Skeletal muscle tissue (tissue), 4 donors: ENCODE results near the gene EFCAB11. TPM values are rescaled to one million over a fixed set of nuclear protein-coding genes. Genes with fewer than 3 reads are reported as not detected.
"Not testable (repeated sequence)": the region's sequence is repeated elsewhere in the genome, so short reads cannot be mapped to it uniquely, and the experiment has no call there.

Experiments used
- H3K27ac ChIP-seq: one replicate; pipeline ENCODE4 v1.7.0; 2013; ENCODE audit warnings: mild to moderate bottlenecking, low read depth, low read length, inconsistent platforms
- H3K27me3 ChIP-seq, 3 donors: one replicate each; pipeline ENCODE4 v1.7.0; 2013; ENCODE audit warnings: low read length in 3 of 3; ENCODE audit not compliant: control insufficient read depth in 3 of 3, insufficient read depth in 3 of 3
- H3K36me3 ChIP-seq, 3 donors: one replicate each; pipeline ENCODE4 v1.7.0; 2013; ENCODE audit warnings: low read length in 3 of 3; ENCODE audit not compliant: control insufficient read depth in 3 of 3, insufficient read depth in 3 of 3
- H3K4me1 ChIP-seq, 3 donors: one replicate each; pipeline ENCODE4 v1.7.0; 2013; ENCODE audit warnings: low read length in 3 of 3, mild to moderate bottlenecking in 3 of 3; ENCODE audit not compliant: control insufficient read depth in 3 of 3, insufficient read depth in 3 of 3
- H3K4me3 ChIP-seq, 3 donors: one replicate each; pipeline ENCODE4 v1.7.0; 2013; ENCODE audit warnings: low read length in 3 of 3
- H3K9ac ChIP-seq, 3 donors: one replicate each; pipeline ENCODE4 v1.7.0; 2013; ENCODE audit warnings: low read length in 3 of 3, mild to moderate bottlenecking in 3 of 3, moderate library complexity in 2 of 3, low read depth in 1 of 3
- H3K9me3 ChIP-seq, 3 donors: one replicate each; pipeline ENCODE4 v1.7.0; 2013; ENCODE audit warnings: low read length in 3 of 3; ENCODE audit not compliant: control insufficient read depth in 3 of 3
- total RNA-seq: library from RNA; depleted of rRNA; stranded (reverse); fragments of >200 nt; gene quantifications from one replicate; pipeline ENCODE4 v1.2.3, GENCODE V29; 2014
- donor health status: Osteomylitis.

The EFCAB11 gene
- total RNA-seq, 1 donor from 2014 or later = 7.3 TPM

DNA sequence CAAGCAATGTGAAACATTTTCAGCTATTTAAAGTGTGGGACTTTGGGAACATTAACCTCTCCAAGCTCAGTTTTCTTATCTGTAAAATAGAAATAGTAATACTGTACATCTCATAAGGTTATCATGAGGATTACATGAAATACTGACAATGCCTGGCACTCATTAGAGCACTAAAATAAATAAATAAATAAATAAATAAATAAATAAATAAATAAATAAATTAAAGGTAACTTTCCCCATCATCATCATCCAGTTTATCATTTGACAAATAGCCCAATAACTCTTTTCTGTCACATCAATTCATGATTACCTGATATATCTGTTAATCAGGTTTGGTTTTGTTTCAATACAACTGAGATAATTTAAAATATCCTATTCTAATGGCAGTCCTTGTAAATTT lies 48.5 kb downstream of the EFCAB11 start:
- Histone ChIP-seq H3K9ac (no peak overlapping the region), H3K27me3 (no peaks in the 10 kb centered on the region), H3K36me3 (no peaks in the 10 kb centered on the region), H3K4me3 (no peak overlapping the region), H3K9me3 (no peaks in the 10 kb centered on the region), H3K27ac (no peak overlapping the region), H3K4me1 (no peaks in the 10 kb centered on the region)

DNA sequence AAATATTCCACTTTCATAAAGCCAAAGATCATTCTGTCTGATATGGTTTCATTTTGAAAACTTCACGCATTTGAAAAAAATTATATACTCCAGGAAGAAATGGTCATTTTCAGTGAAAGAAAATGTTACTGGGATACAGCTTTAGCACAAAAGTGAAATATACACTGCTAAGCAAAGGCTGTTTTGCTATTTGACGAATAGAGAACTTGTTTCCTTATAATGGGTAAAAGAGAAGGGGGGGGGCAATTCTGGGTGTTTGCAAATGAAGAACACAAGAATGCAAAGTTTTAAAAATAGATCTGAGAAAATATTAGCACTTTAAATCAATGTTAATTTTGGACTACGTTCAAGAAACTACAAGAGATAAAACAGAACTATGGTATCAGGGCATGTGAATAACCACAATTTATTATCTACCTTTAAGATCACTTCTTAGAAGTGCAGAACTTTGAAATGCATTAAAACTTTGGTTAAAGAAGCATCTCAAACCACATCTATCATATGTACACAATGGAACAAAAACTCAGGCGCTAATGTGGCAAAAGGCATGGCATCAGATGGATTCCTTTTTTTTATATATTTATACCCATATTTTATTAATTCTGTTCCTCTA lies 51.1 kb downstream of the EFCAB11 start:
- H3K27ac ChIP-seq = no peak overlapping the region
- no peaks in the 10 kb centered on the region for H3K27me3 ChIP-seq
- no peaks in the 10 kb centered on the region for H3K9me3 ChIP-seq
- no peak overlapping the region for H3K4me3 ChIP-seq
- H3K9ac ChIP-seq = peak overlapping the region in 2 of 3 donors; percentile 13 to 25
- no peaks in the 10 kb centered on the region for H3K36me3 ChIP-seq
- no peaks in the 10 kb centered on the region for H3K4me1 ChIP-seq

DNA sequence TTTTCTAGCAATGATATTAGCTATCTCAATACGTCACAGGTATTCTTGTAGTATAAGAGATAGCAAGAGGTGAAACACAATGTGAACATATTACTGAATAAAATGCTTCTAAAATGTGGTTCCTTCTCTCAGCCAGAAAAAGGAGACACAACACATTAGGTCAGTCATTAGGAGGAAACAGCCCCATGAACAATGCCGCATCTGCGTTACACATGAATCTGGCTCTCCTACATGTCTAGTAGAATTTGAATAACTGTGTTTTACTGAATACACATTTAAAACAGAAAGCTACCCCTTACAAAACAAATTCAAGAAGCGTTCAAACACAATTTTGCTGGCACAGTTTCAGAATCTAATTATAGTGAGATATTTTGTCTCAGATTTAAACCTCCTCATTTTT lies 51.6 kb downstream of the EFCAB11 start:
- H3K27ac ChIP-seq = no peak overlapping the region
- H3K9me3 ChIP-seq = no peaks in the 10 kb centered on the region
- H3K4me3 ChIP-seq = no peak overlapping the region
- no peaks in the 10 kb centered on the region for H3K36me3 ChIP-seq
- peak overlapping the region in 2 of 3 donors; percentile 13 to 25 for H3K9ac ChIP-seq
- H3K27me3 ChIP-seq = no peaks in the 10 kb centered on the region
- no peaks in the 10 kb centered on the region for H3K4me1 ChIP-seq

DNA sequence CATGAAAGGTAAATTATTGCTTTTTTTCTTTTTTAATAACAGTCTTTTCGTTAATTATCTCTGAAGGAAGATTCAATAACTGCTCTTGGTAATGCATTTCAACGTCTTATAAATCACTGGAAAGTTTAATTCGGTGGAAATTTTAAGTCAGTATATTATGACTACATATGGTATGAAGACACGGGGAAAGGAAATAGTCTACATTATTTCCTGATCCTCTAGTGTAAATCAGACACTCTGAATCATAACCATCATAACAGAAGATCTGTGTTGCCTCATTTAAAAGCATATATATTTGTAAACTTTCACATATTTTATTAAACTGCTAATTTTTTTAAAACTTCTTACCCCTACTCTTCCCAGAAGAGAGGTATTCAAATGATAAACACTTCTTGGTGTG lies 53.7 kb downstream of the EFCAB11 start:
- no peaks in the 10 kb centered on the region for H3K27me3 ChIP-seq
- H3K4me1 ChIP-seq = no peaks in the 10 kb centered on the region
- H3K9ac ChIP-seq = no peak overlapping the region
- H3K9me3 ChIP-seq = no peaks in the 10 kb centered on the region
- H3K36me3 ChIP-seq = no peaks in the 10 kb centered on the region
- H3K4me3 ChIP-seq = no peak overlapping the region
- H3K27ac ChIP-seq = no peak overlapping the region

DNA sequence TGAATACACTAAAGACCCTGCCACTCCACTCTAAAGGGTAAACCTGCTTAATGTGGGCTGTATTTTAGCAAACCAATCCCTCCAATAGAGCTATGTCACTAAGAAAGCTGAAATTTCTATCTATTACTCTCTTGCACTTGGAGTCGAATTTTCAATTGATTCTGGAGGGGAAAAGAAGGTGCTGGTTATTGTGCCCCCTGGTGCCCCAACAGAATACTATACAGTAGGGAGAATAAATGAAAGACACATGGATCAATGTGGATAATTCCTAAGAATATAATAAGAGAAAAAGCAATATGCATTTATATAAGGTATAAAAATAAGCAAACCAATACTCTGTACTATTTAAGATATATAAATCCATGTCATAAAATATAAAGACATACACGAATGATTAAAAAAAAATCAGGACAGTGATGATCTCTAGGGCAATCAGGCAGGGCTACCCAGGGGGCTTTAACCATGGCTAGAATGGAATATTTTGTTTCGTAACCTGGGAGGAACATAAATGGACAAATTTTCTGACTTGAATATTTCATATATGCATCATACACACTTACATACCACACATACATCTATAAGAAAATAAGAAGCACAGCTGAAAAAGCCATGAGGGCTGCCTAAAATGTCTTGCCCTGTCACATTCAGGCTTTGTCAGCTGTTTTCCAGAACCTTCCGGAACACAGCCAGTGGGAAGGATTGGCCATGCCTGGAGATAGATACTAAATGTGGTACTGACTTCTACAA lies 54.4 kb downstream of the EFCAB11 start:
- Histone ChIP-seq H3K27ac (no peak overlapping the region), H3K4me3 (no peak overlapping the region), H3K9ac (no peak overlapping the region), H3K36me3 (no peaks in the 10 kb centered on the region), H3K9me3 (no peaks in the 10 kb centered on the region), H3K4me1 (no peaks in the 10 kb centered on the region), H3K27me3 (no peaks in the 10 kb centered on the region)

DNA sequence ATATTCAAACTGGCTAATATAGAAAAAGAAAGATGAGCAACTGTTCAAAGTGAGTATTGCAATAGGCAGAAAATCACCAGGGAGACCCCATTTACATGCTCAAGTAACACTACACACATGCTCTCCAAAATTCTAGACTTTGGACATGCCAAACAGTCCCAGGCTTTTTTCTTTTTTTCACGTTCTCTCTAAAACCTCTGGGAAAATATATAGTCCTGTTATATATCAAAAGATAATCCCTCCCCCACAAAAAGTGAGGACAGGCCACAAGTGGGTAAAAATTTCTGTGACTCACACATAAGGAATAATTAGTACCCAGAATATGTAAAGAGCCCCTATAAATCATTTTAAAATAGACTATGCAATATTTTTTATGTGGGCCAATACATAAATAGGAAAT lies 55.2 kb downstream of the EFCAB11 start:
- Histone ChIP-seq H3K9ac (no peak overlapping the region), H3K4me3 (no peak overlapping the region), H3K27ac (no peak overlapping the region), H3K9me3 (no peaks in the 10 kb centered on the region), H3K27me3 (no peaks in the 10 kb centered on the region), H3K4me1 (no peaks in the 10 kb centered on the region), H3K36me3 (no peaks in the 10 kb centered on the region)

DNA sequence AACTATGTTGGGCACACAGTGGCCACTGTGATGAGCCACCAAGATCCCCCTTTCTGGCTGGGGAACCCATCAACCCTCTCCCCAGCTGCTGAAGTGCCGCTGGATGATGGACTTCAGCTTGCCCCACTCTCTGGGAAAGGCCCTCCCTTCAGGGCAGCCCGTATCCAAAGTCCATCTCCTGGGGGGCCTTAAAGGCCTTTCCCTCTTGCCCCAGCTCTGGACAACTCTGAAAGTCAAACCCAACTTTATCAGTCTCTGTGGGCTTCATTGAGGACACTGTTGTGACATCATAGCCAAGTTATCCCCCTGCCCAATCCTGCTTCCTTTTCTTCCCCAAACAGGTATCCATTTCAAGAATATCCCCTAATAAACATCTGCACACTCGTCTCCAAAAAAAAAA lies 61.1 kb downstream of the EFCAB11 start:
- H3K4me3 ChIP-seq, H3K9ac ChIP-seq, H3K36me3 ChIP-seq, H3K27ac ChIP-seq, H3K9me3 ChIP-seq, H3K4me1 ChIP-seq, H3K27me3 ChIP-seq: not testable (repeated sequence)

DNA sequence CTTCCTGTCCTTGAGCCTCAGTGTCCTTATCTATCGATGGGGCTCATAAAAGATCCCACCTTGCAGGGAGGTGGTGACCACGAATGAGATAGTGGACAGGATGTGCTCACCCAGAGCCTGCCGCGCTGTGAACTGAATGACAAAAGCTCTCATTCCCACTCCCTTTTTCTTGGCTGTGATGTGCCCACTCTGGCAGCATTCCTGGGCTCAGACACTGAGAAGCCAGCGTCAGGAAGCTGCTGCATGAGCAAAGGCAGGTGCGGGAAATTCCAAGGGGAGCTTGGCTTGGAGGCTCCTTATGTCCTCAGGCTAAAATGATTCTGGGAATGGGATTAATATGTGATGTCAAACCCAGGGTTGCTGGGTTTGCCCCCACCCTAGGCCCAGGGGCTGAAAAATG lies 61.6 kb downstream of the EFCAB11 start:
- H3K9me3 ChIP-seq = no peaks in the 10 kb centered on the region
- no peak overlapping the region for H3K9ac ChIP-seq
- no peak overlapping the region for H3K4me3 ChIP-seq
- H3K36me3 ChIP-seq = no peaks in the 10 kb centered on the region
- no peaks in the 10 kb centered on the region for H3K27me3 ChIP-seq
- no peak overlapping the region for H3K27ac ChIP-seq
- peaks cover 0 to 3% (median 2%) of the 10 kb centered on the region in 3 donors for H3K4me1 ChIP-seq

DNA sequence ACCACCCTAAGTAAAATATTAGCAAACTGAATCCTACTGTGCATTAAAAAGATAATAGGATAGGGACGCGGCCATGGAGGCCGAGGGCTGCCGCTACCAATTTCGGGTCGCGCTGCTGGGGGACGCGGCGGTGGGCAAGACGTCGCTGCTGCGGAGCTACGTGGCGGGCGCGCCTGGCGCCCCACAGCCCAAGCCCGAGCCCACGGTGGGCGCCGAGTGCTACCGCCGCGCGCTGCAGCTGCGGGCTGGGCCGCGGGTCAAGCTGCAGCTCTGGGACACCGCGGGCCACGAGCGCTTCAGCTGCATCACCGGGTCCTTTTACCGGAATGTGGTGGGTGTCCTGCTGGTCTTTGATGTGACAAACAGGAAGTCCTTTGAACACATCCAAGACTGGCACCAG lies 62.8 kb downstream of the EFCAB11 start:
- H3K9me3 ChIP-seq, H3K4me1 ChIP-seq, H3K9ac ChIP-seq, H3K27me3 ChIP-seq, H3K27ac ChIP-seq, H3K36me3 ChIP-seq, H3K4me3 ChIP-seq: not testable (repeated sequence)

DNA sequence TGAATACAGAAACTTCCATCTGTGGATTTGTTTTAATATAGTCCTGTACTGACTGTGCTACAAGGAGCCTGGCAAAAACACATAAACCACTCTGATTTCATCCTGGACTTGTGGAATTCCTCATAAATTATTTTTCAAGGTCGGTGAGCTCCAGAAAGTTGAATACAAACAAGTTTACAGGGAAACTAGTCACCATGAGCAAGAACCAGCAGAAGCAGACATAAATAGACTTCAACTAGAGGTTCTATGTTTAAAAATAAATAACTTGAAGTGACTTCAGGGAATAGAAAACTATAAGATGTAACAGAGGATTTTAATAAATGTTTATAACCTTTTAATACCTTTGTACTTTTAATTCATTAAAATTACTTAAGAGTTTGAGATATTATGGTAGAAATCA lies 63.5 kb downstream of the EFCAB11 start:
- peaks cover 0 to 3% (median 2%) of the 10 kb centered on the region in 3 donors for H3K4me1 ChIP-seq
- no peak overlapping the region for H3K27ac ChIP-seq
- no peaks in the 10 kb centered on the region for H3K36me3 ChIP-seq
- no peaks in the 10 kb centered on the region for H3K27me3 ChIP-seq
- H3K9me3 ChIP-seq = no peaks in the 10 kb centered on the region
- H3K4me3 ChIP-seq = no peak overlapping the region
- H3K9ac ChIP-seq = no peak overlapping the region
